Small intestine (tissue), 7 donors: Measurements from ENCODE around the gene TAS1R3. TPM values are rescaled to one million over a fixed set of nuclear protein-coding genes. Genes with fewer than 3 reads are reported as not detected.
A peak's percentile ranks its signal among the peaks of the same experiment; 100 is the strongest.

Source experiments
- DNase-seq, 2 donors: peaks; one replicate each; pipeline versions ENCODE4 v3.0.0 to v3.0.0-alpha.2; 2013
- FAIRE-seq: peaks from 2 replicates; lab custom pipeline; 2012; peaks lifted over from hg19 to GRCh38; lab: Jason Lieb, UNC
- H3K27ac ChIP-seq, 3 donors: one replicate each; pipeline ENCODE4 v1.5.1; 2013; ENCODE audit warnings: low read length in 2 of 3, mild to moderate bottlenecking in 2 of 3, control low read depth in 1 of 3, inconsistent platforms in 1 of 3, low read depth in 1 of 3, moderate library complexity in 1 of 3
- H3K27me3 ChIP-seq, 3 donors: one replicate each; pipeline ENCODE4 v1.6.1; 2013; ENCODE audit warnings: low read length in 3 of 3, inconsistent platforms in 1 of 3; ENCODE audit not compliant: control insufficient read depth in 3 of 3, insufficient read depth in 3 of 3
- H3K36me3 ChIP-seq, 3 donors: one replicate each; pipeline ENCODE4 v1.6.1; 2013; ENCODE audit warnings: low read length in 3 of 3, inconsistent platforms in 1 of 3, low read depth in 1 of 3, mild to moderate bottlenecking in 1 of 3, moderate library complexity in 1 of 3; ENCODE audit not compliant: control insufficient read depth in 3 of 3, insufficient read depth in 2 of 3
- H3K4me1 ChIP-seq, 3 donors: one replicate each; pipeline ENCODE4 v1.6.1; 2013; ENCODE audit warnings: low read length in 2 of 3, inconsistent platforms in 1 of 3, low read depth in 1 of 3, mild to moderate bottlenecking in 1 of 3, moderate library complexity in 1 of 3; ENCODE audit not compliant: control insufficient read depth in 3 of 3, insufficient read depth in 2 of 3
- H3K4me3 ChIP-seq, 3 donors: one replicate each; pipeline ENCODE4 v1.5.1; 2013; ENCODE audit warnings: low read length in 3 of 3, control low read depth in 1 of 3, inconsistent platforms in 1 of 3, low read depth in 1 of 3, mild to moderate bottlenecking in 1 of 3, moderate library complexity in 1 of 3
- H3K9me3 ChIP-seq, 2 donors: one replicate each; pipeline ENCODE4 v1.6.1; 2013; ENCODE audit warnings: low read depth in 1 of 2, low read length in 1 of 2; ENCODE audit not compliant: control insufficient read depth in 2 of 2, insufficient read depth in 1 of 2
- WGBS, 3 donors: extraction: QIAGEN DNeasy Blood & Tissue Kit; methylation state at CpG; one replicate each; pipeline ENCODE4 v1.1.7; 2013; 5-methylcytosine and 5-hydroxymethylcytosine counted together
- polyA plus RNA-seq, 4 donors: library from polyadenylated mRNA; stranded (reverse) in 3 of 4; unstranded in 1 of 4; fragments of 200-250 nt in 3 of 4; fragments of 120-200 nt in 1 of 4; gene quantifications; one replicate each; pipeline versions ENCODE4 v1.2.1 to v1.2.3, GENCODE V29; 2013
- donor health status: healthy with polysubstance abuse.
- donor health status: control.
- donor health status: control.
- donor health status: Bipolar disorder and iron deficiency.
- donor health status: healthy.

The TAS1R3 gene
- polyA plus RNA-seq, 4 donors = 0.33 to 0.99 (median 0.63) TPM

- WGBS, 3 donors = 11 to 36% (median 12%) methylated on average over 27 to 28 of the region's 28 CpGs
- Histone ChIP-seq H3K27ac (no peak overlapping the region), H3K9me3 (no peaks in the 10 kb centered on the region), H3K4me3 (no peak overlapping the region), H3K4me1 (peaks cover 0 to 41% (median 0%) of the 10 kb centered on the region in 3 donors), H3K27me3 (peaks cover 0 to 10% (median 5%) of the 10 kb centered on the region in 3 donors), H3K36me3 (peaks cover 0 to 41% (median 0%) of the 10 kb centered on the region in 3 donors)
- FAIRE-seq (no peak), DNase-seq (no peak)
Observed at GRCh38 chr1:1353389-1354151, 22.5 kb downstream of the TAS1R3 start.

GRCh38 chr1:1354271-1355247 lies 23.5 kb downstream of the TAS1R3 start:
- peaks cover 0 to 41% (median 0%) of the 10 kb centered on the region in 3 donors for H3K36me3 ChIP-seq
- FAIRE-seq (no peak), DNase-seq (no peak)
- peaks cover 0 to 10% (median 5%) of the 10 kb centered on the region in 3 donors for H3K27me3 ChIP-seq
- no peak overlapping the region for H3K27ac ChIP-seq
- 25 to 40% (median 26%) methylated on average over 62 to 116 of the region's 116 CpGs for WGBS, 3 donors
- H3K4me1 ChIP-seq = peaks cover 0 to 51% (median 0%) of the 10 kb centered on the region in 3 donors
- peak overlapping the region in 2 of 3 donors; percentile 12 to 18 for H3K4me3 ChIP-seq
- H3K9me3 ChIP-seq = no peaks in the 10 kb centered on the region

DNA sequence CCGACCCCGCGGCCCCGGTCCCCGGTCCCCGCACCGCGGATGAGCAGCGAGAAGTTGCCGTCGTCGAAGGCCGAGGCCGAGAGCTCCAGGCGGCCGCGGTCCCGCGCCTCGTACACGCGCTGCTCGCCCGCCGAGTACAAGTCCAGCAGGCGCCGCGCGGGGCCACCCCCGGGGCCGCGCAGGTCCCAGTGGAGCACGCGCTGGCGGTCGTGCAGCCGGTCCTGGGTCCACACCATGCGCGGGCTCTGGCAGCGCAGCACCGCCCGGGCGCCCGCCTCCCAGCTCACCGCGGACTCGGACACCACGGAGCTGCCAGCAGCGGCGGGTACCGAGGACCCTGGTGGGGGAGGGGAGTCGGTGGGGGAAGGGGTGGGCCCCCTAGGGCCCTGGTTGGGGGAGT lies 24.3 kb downstream of the TAS1R3 start:
- peaks cover 0 to 10% (median 5%) of the 10 kb centered on the region in 3 donors for H3K27me3 ChIP-seq
- 1 to 3% (median 1%) methylated on average over 37 to 52 of the region's 52 CpGs for WGBS, 3 donors

DNA sequence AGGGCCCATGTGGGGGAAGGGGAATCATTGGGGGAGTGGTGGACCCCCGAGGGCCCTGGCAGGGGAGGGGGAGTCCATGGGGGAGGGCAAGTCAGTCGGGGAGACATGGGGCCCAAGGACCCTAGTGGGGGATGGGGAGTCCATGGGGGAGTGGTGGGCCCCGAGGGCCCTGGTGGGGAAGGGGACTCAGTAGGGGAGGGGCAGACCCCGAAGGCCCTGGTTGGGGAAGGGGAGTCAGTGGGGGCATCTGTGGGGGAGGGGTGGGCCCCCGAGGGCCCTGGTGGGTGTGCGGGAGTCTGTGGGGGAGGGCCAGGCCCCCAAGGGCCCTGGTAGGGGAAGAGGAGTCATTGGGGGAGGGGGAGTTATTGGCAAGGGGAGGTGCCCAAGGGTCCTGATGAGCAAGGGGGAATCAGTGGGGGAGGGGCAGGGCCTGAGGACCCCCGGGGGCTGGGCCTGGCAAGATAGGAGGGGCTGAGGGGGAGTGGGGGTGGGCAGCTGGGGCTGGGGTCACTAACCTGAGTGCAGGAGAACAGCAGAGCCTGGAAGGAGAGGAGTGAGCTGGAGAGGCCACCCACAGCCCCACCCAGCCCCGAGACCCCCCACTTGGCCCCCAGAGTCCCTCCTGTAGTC lies 25.2 kb downstream of the TAS1R3 start:
- DNase-seq = no peak
- H3K4me3 ChIP-seq = peak overlapping the region in 1 of 3 donors; percentile 84
- H3K4me1 ChIP-seq = peaks cover 0 to 62% (median 0%) of the 10 kb centered on the region in 3 donors

More for the DNA sequence above, 24.3 kb downstream of the TAS1R3 start:
- Histone ChIP-seq H3K36me3 (peaks cover 0 to 41% (median 0%) of the 10 kb centered on the region in 3 donors), H3K4me3 (peak overlapping the region in 2 of 3 donors; percentile 12 to 18), H3K9me3 (no peaks in the 10 kb centered on the region), H3K27ac (no peak overlapping the region), H3K4me1 (peaks cover 0 to 60% (median 0%) of the 10 kb centered on the region in 3 donors)
- FAIRE-seq (no peak), DNase-seq (peak in 1 of 2 donors; percentile 79)

GRCh38 chr1:1356796-1357401 lies 25.8 kb downstream of the TAS1R3 start:
- no peak for FAIRE-seq

More for the DNA sequence above, 25.2 kb downstream of the TAS1R3 start:
- Histone ChIP-seq H3K9me3 (no peaks in the 10 kb centered on the region), H3K27ac (peak overlapping the region in 2 of 3 donors; percentile 60 to 97), H3K27me3 (peaks cover 0 to 10% (median 5%) of the 10 kb centered on the region in 3 donors), H3K36me3 (peaks cover 0 to 41% (median 0%) of the 10 kb centered on the region in 3 donors)
- WGBS, 3 donors = 18 to 41% (median 27%) methylated on average over 5 to 8 of the region's 8 CpGs
- FAIRE-seq = no peak

GRCh38 chr1:1357871-1358432 lies 26.9 kb downstream of the TAS1R3 start:
- Histone ChIP-seq H3K4me3 (peak overlapping the region in 2 of 3 donors; percentile 20 to 84), H3K36me3 (peaks cover 0 to 24% (median 0%) of the 10 kb centered on the region in 3 donors), H3K27me3 (peaks cover 0 to 10% (median 5%) of the 10 kb centered on the region in 3 donors), H3K27ac (peak overlapping the region; percentile 47 to 97 (median 89)), H3K4me1 (peaks cover 0 to 60% (median 0%) of the 10 kb centered on the region in 3 donors), H3K9me3 (no peaks in the 10 kb centered on the region)
- DNase-seq = peak in 1 of 2 donors; percentile 80
- FAIRE-seq = no peak
- 15 to 26% (median 18%) methylated on average over 14 to 18 of the region's 18 CpGs for WGBS, 3 donors

More at GRCh38 chr1:1356796-1357401, 25.8 kb downstream of the TAS1R3 start:
- peak in 1 of 2 donors; percentile 50 for DNase-seq
- Histone ChIP-seq H3K4me1 (peaks cover 0 to 63% (median 0%) of the 10 kb centered on the region in 3 donors), H3K4me3 (peak overlapping the region in 1 of 3 donors; percentile 84), H3K36me3 (peaks cover 0 to 35% (median 0%) of the 10 kb centered on the region in 3 donors), H3K27ac (peak overlapping the region in 2 of 3 donors; percentile 60 to 97), H3K27me3 (peaks cover 0 to 10% (median 5%) of the 10 kb centered on the region in 3 donors), H3K9me3 (no peaks in the 10 kb centered on the region)
- 35 to 46% (median 43%) methylated on average over 22 to 26 of the region's 26 CpGs for WGBS, 3 donors
